Measurements from ENCODE around the gene RAB43. TPM values are rescaled to one million over a fixed set of nuclear protein-coding genes. Genes with fewer than 3 reads are reported as not detected.
A peak's percentile ranks its signal among the peaks of the same experiment; 100 is the strongest.
"Not testable (repeated sequence)": the region's sequence is repeated elsewhere in the genome, so short reads cannot be mapped to it uniquely, and the experiment has no call there.

The RAB43 gene
- 8.9 and 9.5 TPM in 2 replicates for polyA plus RNA-seq (2012; rRNA removed)
- polyA plus RNA-seq (2012; cell fraction: cytosol; rRNA removed): 4.6 and 7.5 TPM in 2 replicates
- 16.6 and 20.6 TPM in 2 replicates for polyA plus RNA-seq (2012; cell fraction: nucleus; rRNA removed)

DNA sequence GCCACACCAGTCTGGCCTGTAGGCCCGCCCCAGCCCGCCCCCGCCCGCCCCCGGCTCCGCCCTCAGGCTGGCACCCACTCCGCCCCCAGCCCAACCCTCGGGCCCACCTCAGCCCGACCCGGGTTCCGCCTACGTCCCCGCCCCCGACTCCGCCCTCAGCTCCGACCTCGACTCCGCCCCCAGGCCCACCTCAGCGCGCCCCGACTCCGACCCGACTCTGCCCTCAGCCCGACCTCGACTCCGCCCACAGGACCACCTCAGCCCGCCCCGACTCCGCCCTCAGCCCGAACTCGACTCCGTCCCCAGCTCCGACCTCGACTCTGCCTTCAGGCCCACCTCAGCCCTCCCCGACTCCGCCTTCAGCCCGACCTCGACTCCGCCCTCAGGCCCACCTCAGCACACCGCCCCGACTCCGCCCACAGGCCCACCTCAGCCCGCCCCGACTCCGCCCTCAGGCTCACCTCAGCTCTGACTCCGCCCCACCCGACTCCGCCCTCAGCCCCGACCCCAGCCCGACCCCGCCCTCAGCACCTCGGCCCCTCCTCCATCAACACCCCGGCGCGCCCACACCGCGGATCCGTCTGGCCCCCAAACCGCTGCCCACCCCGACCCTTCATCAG is at the start of gene RAB43:
Gene RAB43, minus strand, starts transcription at position 13 of the 620 bp plus-strand sequence. CDS start 315 bp downstream, outside the sequence.
- peak within 1 kb of the TSS; percentile 91 for H3K9ac ChIP-seq
- peak within 1 kb of the TSS; percentile 52 to 72 for H3K27ac ChIP-seq (ENCODE audit: low read depth in 2 of 2, low read length in 1 of 2)
- peak; percentile 100 for DNase-seq
- peaks cover 0 to 14% of the 10 kb centered on the region in 2 experiments; a peak in 2 of 4 replicates for H3K4me1 ChIP-seq (ENCODE audit: control insufficient read depth in 1 of 2, insufficient read depth in 2 of 2, low read depth in 1 of 2, low read length in 1 of 2)
- H2AFZ ChIP-seq (ENCODE audit: low read depth): peak within 1 kb of the TSS; percentile 53; the same call in 1 of the 2 replicates
- WGBS (ENCODE audit: low lambda C conversion rate): 8% methylated on average over 39 of the region's 60 CpGs
- CTCF ChIA-PET: interaction anchor here (0.9 to 6.0 kb wide), 12 partner anchors 40 to 327 kb away, joined by 3 to 34 read pairs (median 4); no protein-coding TSS in a partner anchor
- peaks cover 38% of the 10 kb centered on the region for H3K79me2 ChIP-seq (ENCODE audit: insufficient read depth)
- peak within 1 kb of the TSS; percentile 81 to 86 for H3K4me3 ChIP-seq (ENCODE audit: low read depth in 2 of 2, low read length in 1 of 2)
- TF ChIP-seq GATA2 (CRISPR knock-in tag; IDR thresholded peaks at IDR 0.05) (no peak), TAF1 (IDR thresholded peaks at IDR 0.05; ENCODE audit: borderline replicate concordance, low read depth, low read length) (0 out of 2 replicates have a peak, but pooled peaks have one; percentile 2)
- H3K27me3 ChIP-seq (ENCODE audit: insufficient read depth): no peaks in the 10 kb centered on the region
- H3K9me3 ChIP-seq: no peaks in the 10 kb centered on the region
- H3K36me3 ChIP-seq (replicated peaks in 1 of 2; ENCODE audit: control insufficient read depth in 1 of 2, insufficient read depth in 2 of 2, low read length in 1 of 2): peaks cover 11 to 13% of the 10 kb centered on the region in 2 experiments
- H3F3A ChIP-seq (replicated peaks; ENCODE audit: insufficient read depth): peaks cover 20% of the 10 kb centered on the region
- peak within 1 kb of the TSS; percentile 97 for H3K4me2 ChIP-seq
- no peaks in the 10 kb centered on the region for H3K9me2 ChIP-seq
- POLR2A ChIA-PET: interaction anchor here (0.6 to 1.8 kb wide), 9 partner anchors 24 to 505 kb away, joined by 3 to 6 read pairs (median 3); partner anchors contain the start of gene CFAP92
- peaks cover 29% of the 10 kb centered on the region; the same call in 1 of the 2 replicates for H4K20me1 ChIP-seq (ENCODE audit: insufficient read depth)

DNA sequence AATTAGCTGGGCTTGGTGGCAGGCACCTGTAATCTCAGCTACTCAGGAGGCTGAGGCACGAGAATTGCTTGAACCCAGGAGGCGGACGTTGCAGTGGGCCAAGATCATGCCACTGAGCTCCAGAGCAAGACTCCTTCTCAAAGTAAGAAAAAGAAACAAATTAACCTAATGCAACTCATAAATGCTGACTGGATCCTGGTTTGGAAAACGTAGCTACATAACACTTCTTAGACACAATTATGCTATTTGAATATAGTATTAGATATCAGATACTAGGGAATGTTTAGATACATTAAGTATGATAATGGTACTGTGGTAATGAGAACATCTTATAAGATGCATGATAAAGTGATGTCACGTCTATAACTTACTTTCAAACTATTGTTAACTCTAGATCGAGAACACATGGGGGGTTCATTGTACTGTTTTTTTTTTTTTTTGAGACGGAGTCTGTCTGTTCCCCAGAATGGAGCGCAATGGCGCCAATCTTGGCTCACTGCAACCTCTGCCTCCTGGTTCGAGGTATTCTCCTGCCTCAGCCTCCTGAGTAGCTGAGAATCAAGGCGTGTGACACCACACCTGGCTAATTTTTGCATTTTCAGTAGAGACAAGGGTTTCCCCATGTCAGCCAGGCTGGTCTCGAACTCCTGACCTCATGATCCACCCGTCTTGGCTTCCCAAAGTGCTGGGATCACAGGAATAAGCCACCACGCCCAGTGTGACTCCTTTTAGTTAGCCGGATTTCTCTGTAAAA is 45.2 kb upstream of the RAB43 start:
- CTCF ChIA-PET: interaction anchor here (0.9 to 3.9 kb wide), 3 partner anchors 19 to 196 kb away, joined by 3 to 17 read pairs (median 11); no protein-coding TSS in a partner anchor
- Histone ChIP-seq H4K20me1 (ENCODE audit: insufficient read depth) (peaks cover 10% of the 10 kb centered on the region), H3K9ac (no peak overlapping the region), H3K27me3 (ENCODE audit: insufficient read depth) (no peaks in the 10 kb centered on the region), H3K9me2 (no peaks in the 10 kb centered on the region), H3K79me2 (ENCODE audit: insufficient read depth) (peaks cover 45% of the 10 kb centered on the region), H3K4me3 (ENCODE audit: low read depth in 2 of 2, low read length in 1 of 2) (no peak overlapping the region), H3K9me3 (no peaks in the 10 kb centered on the region), H3K27ac (ENCODE audit: low read depth in 2 of 2, low read length in 1 of 2) (no peak overlapping the region), H3K4me2 (no peak overlapping the region), H2AFZ (ENCODE audit: low read depth) (no peak overlapping the region), H3F3A (replicated peaks; ENCODE audit: insufficient read depth) (peaks cover 69% of the 10 kb centered on the region), H3K36me3 (replicated peaks in 1 of 2; ENCODE audit: control insufficient read depth in 1 of 2, insufficient read depth in 2 of 2, low read length in 1 of 2) (peaks cover 42 to 57% of the 10 kb centered on the region in 2 experiments), H3K4me1 (ENCODE audit: control insufficient read depth in 1 of 2, insufficient read depth in 2 of 2, low read depth in 1 of 2, low read length in 1 of 2) (peaks cover 0 to 11% of the 10 kb centered on the region in 2 experiments; a peak in 1 of 4 replicates)
- DNase-seq: no peak
- POLR2A ChIA-PET: no interaction called here
- WGBS (ENCODE audit: low lambda C conversion rate): 96% methylated on average over 15 of the region's 15 CpGs
- TF ChIP-seq, protein P1, sequence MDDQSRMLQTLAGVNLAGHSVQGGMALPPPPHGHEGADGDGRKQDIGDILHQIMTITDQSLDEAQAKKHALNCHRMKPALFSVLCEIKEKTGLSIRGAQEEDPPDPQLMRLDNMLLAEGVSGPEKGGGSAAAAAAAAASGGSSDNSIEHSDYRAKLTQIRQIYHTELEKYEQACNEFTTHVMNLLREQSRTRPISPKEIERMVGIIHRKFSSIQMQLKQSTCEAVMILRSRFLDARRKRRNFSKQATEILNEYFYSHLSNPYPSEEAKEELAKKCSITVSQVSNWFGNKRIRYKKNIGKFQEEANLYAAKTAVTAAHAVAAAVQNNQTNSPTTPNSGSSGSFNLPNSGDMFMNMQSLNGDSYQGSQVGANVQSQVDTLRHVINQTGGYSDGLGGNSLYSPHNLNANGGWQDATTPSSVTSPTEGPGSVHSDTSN (IDR thresholded peaks at IDR 0.05): no peak

DNA sequence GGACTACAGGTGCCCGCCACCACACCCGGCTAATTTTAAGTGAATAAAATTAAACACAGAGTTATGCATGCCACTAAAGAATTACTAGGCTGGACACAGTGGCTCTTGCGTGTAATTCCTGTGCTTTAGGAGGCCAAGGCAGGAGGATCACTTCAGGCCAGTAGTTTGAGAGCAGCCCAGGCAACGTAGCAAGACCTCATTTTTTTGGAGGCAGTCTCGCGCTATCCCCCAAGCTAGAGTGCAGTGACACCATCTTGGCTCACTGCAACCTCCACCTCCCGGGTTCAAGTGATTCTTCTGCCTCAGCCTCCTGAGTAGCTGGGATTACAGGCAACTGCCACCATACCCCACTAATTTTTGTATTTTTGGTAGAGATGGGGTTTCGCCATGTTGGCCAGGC is 44.0 kb upstream of the RAB43 start:
- Histone ChIP-seq H3F3A (replicated peaks; ENCODE audit: insufficient read depth) (peaks cover 66% of the 10 kb centered on the region), H3K4me1 (ENCODE audit: control insufficient read depth in 1 of 2, insufficient read depth in 2 of 2, low read depth in 1 of 2, low read length in 1 of 2) (peaks cover 0 to 11% of the 10 kb centered on the region in 2 experiments; a peak in 1 of 4 replicates), H3K79me2 (ENCODE audit: insufficient read depth) (peaks cover 35% of the 10 kb centered on the region), H3K36me3 (replicated peaks in 1 of 2; ENCODE audit: control insufficient read depth in 1 of 2, insufficient read depth in 2 of 2, low read length in 1 of 2) (peaks cover 31 to 45% of the 10 kb centered on the region in 2 experiments)
- H3K27ac ChIP-seq (ENCODE audit: low read depth in 2 of 2, low read length in 1 of 2); DNase-seq; H2AFZ ChIP-seq (ENCODE audit: low read depth); H3K27me3 ChIP-seq (ENCODE audit: insufficient read depth); H3K4me2 ChIP-seq; H3K9me2 ChIP-seq; H3K4me3 ChIP-seq (ENCODE audit: low read depth in 2 of 2, low read length in 1 of 2); POLR2A ChIA-PET; H4K20me1 ChIP-seq (ENCODE audit: insufficient read depth); H3K9me3 ChIP-seq; H3K9ac ChIP-seq: not testable (repeated sequence)
- CTCF ChIA-PET: interaction anchor here (2.3 to 3.9 kb wide), 2 partner anchors 80 to 195 kb away, joined by 11 to 17 read pairs; no protein-coding TSS in a partner anchor
- 90% methylated on average over 8 of the region's 8 CpGs for WGBS (ENCODE audit: low lambda C conversion rate)
